ENCODE data around the gene HCN2. TPM values are rescaled to one million over a fixed set of nuclear protein-coding genes. Genes with fewer than 3 reads are reported as not detected.

The HCN2 gene
- total and polyA plus RNA-seq, 9 of the 15 experiments (the other 6 are each of a cell fraction or from before 2014, with no cell fraction given): 0.29 to 4.2 (median 0.82) TPM; not detected in 2

DNA sequence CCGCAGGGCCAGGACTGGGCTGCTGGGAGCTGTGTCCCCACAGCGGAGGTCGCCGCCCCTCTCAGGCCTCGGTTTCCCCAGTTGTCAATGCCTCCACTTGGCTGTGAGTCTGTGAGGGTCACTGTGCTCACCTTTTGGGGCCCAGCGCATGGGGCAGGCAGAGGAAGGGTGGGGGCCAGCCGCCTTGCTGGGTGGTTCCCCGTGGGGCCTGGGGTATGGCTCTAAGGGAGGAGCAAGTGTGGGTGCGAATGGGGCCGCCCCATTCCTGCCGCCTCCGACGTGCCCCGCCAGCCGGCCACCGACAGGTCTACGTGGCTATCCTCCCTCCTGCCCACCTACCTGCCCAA is 49.2 kb downstream of the HCN2 start:
- Histone ChIP-seq H3K9ac (ENCODE audit: insufficient read depth in 1 of 2, low read depth in 2 of 2, low read length in 2 of 2) (peak overlapping the region in 1 of 2 experiments; percentile 89; a peak in 3 of 4 replicates), H3K27ac (ENCODE audit: extremely low read depth, low read depth, low read length) (no peak overlapping the region; the same call in 2 of the 3 replicates), H3K36me3 (ENCODE audit: control insufficient read depth, insufficient read depth, low read length) (peaks cover under 1% of the 10 kb centered on the region; the same call in 1 of the 3 replicates), H3K4me3 (peak overlapping the region; percentile 47), H3K4me2 (ENCODE audit: insufficient read depth, low read length) (peak overlapping the region; percentile 84), H3K79me2 (ENCODE audit: control insufficient read depth, insufficient read depth, low read length) (peaks cover 2% of the 10 kb centered on the region), H4K20me1 (replicated peaks; ENCODE audit: control insufficient read depth, insufficient read depth, low read length) (no peaks in the 10 kb centered on the region), H3K27me3 (ENCODE audit: control insufficient read depth in 2 of 2, insufficient read depth in 2 of 2, low read length in 2 of 2) (no peaks in the 10 kb centered on the region), H3K9me1 (ENCODE audit: control insufficient read depth, insufficient read depth, low read length) (no peaks in the 10 kb centered on the region), H3K9me3 (replicated peaks; ENCODE audit: control insufficient read depth, insufficient read depth, low read depth, low read length) (no peaks in the 10 kb centered on the region), H2AFZ (ENCODE audit: low read depth, low read length) (peak overlapping the region; percentile 89), H3K4me1 (replicated peaks in 1 of 2; ENCODE audit: control insufficient read depth in 2 of 2, insufficient read depth in 2 of 2, low read length in 2 of 2) (peaks cover 4 to 60% of the 10 kb centered on the region in 2 experiments; a peak in 4 of 5 replicates)
- intact Hi-C loops (cut with micrococcal nuclease) (no loop called here), in situ Hi-C loops (cut with MboI) (no loop called here)
- CTCF ChIA-PET (ENCODE audit: low intra/inter-chr PET ratio): no interaction called here
- FAIRE-seq (no peak), ATAC-seq (no peak), DNase-seq (ENCODE audit: extremely low read depth in 1 of 4, low spot score in 3 of 4) (no peak)
- no TSS peak for BruUV-seq (replicated peaks)
- TF ChIP-seq ZNF143 (CRISPR knock-in tag; IDR thresholded peaks at IDR 0.05): peak; percentile 38; the same call in 1 of the 2 replicates
- TF ChIP-seq ZFX (CRISPR knock-in tag; IDR thresholded peaks at IDR 0.05): peak; percentile 1; the same call in 1 of the 2 replicates
- TF ChIP-seq POLR2G (IDR thresholded peaks at IDR 0.05; ENCODE audit: low read depth, low read length): peak; percentile 37; the same call in 1 of the 2 replicates
- TF ChIP-seq ZFP1 (CRISPR knock-in tag; IDR thresholded peaks at IDR 0.05): no peak
- TF ChIP-seq KDM5B (IDR thresholded peaks at IDR 0.05; ENCODE audit: insufficient replicate concordance, low read depth, low read length): peak; percentile 10
- no peak for TF ChIP-seq ZNF431 (CRISPR knock-in tag; IDR thresholded peaks at IDR 0.05)
- POLR2A ChIA-PET: no interaction called here
- WGBS (ENCODE audit: insufficient coverage, low coverage, missing lambda C conversion rate): 26% methylated on average over 10 of the region's 17 CpGs
